ENCODE data around the gene DEPP1. TPM values are rescaled to one million over a fixed set of nuclear protein-coding genes. Genes with fewer than 3 reads are reported as not detected.

The DEPP1 gene
- total RNA-seq, 1 donor from 2014 or later, result 21.9 TPM

DNA sequence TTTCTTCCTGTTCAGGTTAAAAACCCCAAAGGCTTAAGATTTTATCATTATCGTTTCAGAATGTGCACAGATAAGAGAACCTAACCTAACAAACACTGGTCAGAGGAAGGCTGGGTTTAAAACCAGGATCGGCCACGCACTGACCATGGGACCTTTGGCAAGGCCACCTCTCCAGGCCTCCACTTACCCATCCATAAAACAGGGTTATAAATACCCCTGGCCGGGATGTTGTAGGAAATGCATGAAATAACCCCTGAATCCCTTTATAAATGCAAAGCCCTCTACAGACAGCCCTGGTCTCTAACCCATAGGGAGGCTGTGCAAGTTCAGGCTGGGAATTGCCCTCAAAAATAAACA lies 418 bp downstream of the DEPP1 start:
- TF ChIP-seq, protein P1, sequence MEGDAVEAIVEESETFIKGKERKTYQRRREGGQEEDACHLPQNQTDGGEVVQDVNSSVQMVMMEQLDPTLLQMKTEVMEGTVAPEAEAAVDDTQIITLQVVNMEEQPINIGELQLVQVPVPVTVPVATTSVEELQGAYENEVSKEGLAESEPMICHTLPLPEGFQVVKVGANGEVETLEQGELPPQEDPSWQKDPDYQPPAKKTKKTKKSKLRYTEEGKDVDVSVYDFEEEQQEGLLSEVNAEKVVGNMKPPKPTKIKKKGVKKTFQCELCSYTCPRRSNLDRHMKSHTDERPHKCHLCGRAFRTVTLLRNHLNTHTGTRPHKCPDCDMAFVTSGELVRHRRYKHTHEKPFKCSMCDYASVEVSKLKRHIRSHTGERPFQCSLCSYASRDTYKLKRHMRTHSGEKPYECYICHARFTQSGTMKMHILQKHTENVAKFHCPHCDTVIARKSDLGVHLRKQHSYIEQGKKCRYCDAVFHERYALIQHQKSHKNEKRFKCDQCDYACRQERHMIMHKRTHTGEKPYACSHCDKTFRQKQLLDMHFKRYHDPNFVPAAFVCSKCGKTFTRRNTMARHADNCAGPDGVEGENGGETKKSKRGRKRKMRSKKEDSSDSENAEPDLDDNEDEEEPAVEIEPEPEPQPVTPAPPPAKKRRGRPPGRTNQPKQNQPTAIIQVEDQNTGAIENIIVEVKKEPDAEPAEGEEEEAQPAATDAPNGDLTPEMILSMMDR (IDR thresholded peaks at IDR 0.05; ENCODE audit: insufficient read depth, low read length, poor library complexity, severe bottlenecking), result no peak
- no peak for DNase-seq (ENCODE audit: low read depth)
- Histone ChIP-seq H3K36me3 (ENCODE audit: control insufficient read depth, insufficient read depth, low read length) (no peaks in the 10 kb centered on the region), H3K4me3 (ENCODE audit: low read depth, low read length) (peak overlapping the region; percentile 37), H3K27me3 (ENCODE audit: control insufficient read depth, insufficient read depth, low read length) (no peaks in the 10 kb centered on the region)

DNA sequence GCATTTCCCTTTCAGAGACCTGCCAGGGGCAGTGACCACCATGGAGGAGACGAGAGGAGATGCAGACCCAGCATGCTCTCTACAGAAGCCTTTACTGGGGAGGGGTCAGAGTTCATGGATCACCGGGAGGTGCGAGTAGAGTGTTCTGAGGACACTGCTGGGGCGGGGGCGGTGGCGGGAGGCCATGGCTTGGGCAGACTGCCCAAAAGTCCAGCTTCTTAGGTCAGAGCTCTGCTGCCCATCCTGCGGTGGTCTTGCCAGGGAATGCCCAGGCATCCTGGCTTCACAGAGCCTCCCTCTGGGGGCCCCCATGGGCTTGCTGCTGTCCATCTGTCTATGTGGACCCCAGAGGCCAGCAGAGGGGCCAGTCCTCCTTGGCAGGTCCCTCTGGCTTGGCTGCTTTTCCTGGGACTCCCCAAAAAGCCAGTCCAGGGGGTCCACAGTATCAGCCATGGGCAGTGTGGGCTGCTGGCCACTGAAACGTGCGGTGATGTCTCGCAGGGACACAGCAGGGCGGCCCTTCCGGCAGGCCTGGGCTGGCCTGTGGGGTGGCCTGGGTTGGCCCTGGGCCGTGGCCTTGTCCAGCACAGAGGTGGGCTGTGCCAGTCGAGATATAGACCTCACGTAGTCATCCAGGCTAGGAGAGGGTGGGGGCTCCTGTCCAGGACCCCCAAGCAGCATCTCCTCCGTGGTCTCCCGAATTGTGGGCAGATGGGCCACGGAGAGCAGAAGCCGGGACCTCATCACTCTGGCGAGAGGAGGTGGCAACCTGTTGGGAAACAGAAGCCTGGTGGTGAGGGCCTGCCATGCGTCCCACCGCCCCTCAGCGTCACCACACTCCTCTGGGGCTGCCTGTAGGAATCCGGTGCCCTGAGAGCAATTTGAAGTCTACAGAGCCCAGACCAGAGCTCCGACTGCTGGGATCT lies 1.1 kb downstream of the DEPP1 start:
- Histone ChIP-seq H3K27me3 (ENCODE audit: control insufficient read depth, insufficient read depth, low read length) (no peaks in the 10 kb centered on the region), H3K36me3 (ENCODE audit: control insufficient read depth, insufficient read depth, low read length) (no peaks in the 10 kb centered on the region), H3K4me3 (ENCODE audit: low read depth, low read length) (no peak overlapping the region)
- no peak for DNase-seq (ENCODE audit: low read depth)
- TF ChIP-seq, protein P1 (IDR thresholded peaks at IDR 0.05; ENCODE audit: insufficient read depth, low read length, poor library complexity, severe bottlenecking), result no peak

DNA sequence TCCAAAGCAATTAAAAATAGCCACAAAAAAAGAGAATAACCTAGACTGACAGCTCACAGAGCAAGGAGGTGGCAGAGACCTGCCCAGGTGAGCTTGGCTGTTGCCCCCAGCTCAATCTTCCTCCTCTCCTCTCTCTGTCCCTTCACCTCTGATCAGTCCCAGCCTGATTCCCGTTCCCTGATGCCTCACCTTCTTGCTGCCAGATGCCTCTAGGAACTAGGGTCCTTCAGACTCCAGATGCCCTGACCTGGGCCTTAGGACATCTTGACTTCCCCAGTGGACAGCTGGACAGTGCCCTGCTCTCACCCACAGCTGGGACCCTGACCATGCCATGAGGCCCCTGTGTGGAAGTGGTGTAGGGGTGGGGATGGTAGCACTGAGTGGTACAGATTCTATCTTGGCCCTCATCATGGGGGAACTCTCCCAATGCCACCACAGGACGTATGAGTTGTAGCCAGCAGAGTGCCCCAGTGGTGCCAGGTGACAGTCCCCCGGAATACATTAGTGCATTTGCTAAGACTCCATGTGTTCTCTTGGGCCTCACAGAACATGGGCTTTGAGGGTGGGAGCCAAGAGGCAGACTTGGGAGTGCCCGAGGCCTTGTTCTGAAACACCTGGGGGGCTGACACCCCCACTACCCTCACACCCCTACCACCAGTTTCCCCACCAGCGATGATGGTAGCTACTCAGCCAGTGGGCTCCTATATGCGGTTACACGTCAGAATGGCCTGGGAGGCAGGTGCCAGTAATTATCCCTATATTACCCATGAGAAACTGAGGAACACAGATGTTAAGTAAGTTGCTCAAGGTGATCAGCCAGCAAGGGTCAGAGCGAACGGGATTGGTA lies 2.0 kb downstream of the DEPP1 start:
- TF ChIP-seq, protein P1 (IDR thresholded peaks at IDR 0.05; ENCODE audit: insufficient read depth, low read length, poor library complexity, severe bottlenecking), result no peak
- no peaks in the 10 kb centered on the region for H3K27me3 ChIP-seq (ENCODE audit: control insufficient read depth, insufficient read depth, low read length)
- H3K36me3 ChIP-seq (ENCODE audit: control insufficient read depth, insufficient read depth, low read length), result no peaks in the 10 kb centered on the region
- H3K4me3 ChIP-seq (ENCODE audit: low read depth, low read length), result no peak overlapping the region
- no peak for DNase-seq (ENCODE audit: low read depth)

DNA sequence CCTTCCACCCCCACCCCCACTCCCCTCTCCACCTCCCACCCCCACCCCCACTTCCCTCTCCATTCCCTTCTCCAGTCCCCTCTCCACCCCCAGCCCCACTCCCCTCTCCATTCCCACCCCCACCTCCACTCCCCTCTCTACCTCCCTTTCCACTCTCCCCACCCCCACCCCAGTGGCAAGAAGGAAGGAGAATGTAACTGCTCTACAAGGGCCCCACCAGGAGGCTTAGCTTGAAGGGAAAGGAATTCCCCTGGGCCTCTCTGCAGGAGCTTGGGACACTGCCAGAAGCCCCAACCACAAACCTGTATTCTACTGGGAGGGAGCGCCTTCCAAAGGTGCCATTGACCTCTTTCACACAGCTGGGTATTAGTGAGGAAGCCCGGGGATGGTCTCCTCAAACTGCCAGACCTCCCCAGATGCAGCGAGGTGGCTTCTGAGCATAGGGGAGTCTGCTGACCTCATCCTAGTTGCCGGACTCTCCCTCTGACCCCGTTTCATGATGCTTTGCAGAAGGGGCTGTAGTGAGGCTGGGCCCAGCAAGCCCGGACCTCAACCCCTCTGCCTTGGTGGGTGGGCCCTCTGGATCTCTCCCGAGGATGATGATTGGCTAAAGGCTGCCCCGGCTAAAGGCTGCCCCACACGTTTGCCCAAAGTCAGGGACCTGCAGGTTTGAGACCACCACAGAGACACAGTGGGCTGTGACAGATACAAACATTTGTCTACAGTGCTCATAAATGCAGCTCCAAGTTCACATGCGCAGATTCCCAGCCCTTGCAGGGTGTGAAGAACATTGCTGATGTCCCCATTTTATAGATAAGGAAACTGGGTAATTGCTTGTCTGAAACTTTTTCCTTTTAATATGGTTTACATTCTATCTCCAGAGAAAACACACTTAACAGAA lies 2.9 kb downstream of the DEPP1 start:
- Histone ChIP-seq H3K36me3 (ENCODE audit: control insufficient read depth, insufficient read depth, low read length) (no peaks in the 10 kb centered on the region), H3K4me3 (ENCODE audit: low read depth, low read length) (no peak overlapping the region), H3K27me3 (ENCODE audit: control insufficient read depth, insufficient read depth, low read length) (no peaks in the 10 kb centered on the region)
- peak; percentile 77 for DNase-seq (ENCODE audit: low read depth)
- TF ChIP-seq, protein P1 (IDR thresholded peaks at IDR 0.05; ENCODE audit: insufficient read depth, low read length, poor library complexity, severe bottlenecking), result peak; percentile 20

DNA sequence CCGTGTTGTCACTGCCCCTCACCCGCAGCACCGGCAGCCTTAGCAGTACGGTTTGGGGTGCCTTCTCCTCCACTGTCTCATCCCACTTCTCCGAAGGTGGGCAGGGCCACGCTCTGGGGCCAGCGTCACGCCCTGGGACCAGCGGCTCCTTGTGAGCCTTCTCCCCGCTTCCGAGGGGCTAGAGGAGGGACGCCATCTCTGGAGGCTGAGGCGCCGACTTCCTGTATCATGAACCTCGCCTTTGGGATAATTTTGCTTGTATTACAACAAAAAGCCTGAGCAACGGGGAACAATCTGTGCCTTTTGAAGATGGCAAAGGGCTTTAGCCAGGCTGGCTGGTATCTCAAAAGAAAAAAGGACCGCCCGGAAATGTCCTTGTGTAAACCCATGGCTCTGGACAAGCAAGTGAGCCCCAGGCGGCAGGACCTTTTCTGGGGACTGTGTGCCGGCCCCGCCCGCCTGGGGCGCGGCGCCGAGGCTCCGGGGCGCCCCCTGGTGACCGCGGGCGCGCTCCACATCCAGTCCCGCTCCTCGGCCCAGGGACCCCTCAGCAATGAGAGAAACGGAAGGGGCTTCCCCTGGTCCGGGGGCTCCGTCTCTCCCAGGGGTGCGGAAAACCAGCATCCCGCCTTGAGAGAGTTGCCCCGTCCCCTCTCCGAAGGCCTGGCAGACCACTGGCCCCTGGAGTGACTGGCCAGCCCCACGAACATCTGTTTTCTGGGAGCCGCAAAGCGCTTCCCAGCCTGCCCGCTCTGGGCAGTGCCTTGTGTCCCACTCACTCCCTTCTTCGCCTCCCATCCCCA lies 3.8 kb downstream of the DEPP1 start:
- DNase-seq (ENCODE audit: low read depth), result no peak

More for the DNA sequence above, 3.8 kb downstream of the DEPP1 start:
- Histone ChIP-seq H3K36me3 (ENCODE audit: control insufficient read depth, insufficient read depth, low read length) (no peaks in the 10 kb centered on the region), H3K27me3 (ENCODE audit: control insufficient read depth, insufficient read depth, low read length) (no peaks in the 10 kb centered on the region), H3K4me3 (ENCODE audit: low read depth, low read length) (no peak overlapping the region)
- TF ChIP-seq, protein P1 (IDR thresholded peaks at IDR 0.05; ENCODE audit: insufficient read depth, low read length, poor library complexity, severe bottlenecking), result peak; percentile 51
